ENCODE measurements around the gene PDS5B.

DNA sequence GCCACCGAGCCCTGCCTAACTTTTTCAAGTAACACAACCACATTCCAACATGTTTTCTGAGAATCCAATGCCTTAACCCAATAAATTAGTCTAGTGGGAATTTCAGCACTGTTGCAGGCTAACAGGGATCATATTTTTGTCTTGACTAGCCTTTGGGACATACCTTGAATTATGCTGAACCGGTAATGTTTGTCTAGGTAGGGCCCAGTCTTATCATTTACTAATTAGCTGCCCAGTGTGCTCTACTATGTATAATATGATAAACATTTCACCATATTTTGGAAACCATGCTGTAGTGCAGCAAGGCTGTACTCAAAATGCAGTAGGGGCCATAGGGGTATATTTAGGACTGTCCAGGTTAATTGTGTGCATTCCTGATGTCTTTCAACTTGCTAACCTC, 3.3 kb upstream of the PDS5B start:
- TF ChIP-seq EZH2 (IDR thresholded peaks at IDR 0.05; ENCODE audit: borderline replicate concordance, low read depth, low read length) = no peak
- TF ChIP-seq, protein P1, sequence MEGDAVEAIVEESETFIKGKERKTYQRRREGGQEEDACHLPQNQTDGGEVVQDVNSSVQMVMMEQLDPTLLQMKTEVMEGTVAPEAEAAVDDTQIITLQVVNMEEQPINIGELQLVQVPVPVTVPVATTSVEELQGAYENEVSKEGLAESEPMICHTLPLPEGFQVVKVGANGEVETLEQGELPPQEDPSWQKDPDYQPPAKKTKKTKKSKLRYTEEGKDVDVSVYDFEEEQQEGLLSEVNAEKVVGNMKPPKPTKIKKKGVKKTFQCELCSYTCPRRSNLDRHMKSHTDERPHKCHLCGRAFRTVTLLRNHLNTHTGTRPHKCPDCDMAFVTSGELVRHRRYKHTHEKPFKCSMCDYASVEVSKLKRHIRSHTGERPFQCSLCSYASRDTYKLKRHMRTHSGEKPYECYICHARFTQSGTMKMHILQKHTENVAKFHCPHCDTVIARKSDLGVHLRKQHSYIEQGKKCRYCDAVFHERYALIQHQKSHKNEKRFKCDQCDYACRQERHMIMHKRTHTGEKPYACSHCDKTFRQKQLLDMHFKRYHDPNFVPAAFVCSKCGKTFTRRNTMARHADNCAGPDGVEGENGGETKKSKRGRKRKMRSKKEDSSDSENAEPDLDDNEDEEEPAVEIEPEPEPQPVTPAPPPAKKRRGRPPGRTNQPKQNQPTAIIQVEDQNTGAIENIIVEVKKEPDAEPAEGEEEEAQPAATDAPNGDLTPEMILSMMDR (IDR thresholded peaks at IDR 0.05 in 2 of 3, conservative IDR thresholded peaks at IDR 0.05 in 1 of 3; ENCODE audit: insufficient read depth in 2 of 3, low read depth in 1 of 3, low read length in 3 of 3) = no peak
- TF ChIP-seq DPF2 (IDR thresholded peaks at IDR 0.05) = no peak
- no peak for TF ChIP-seq MAFK (IDR thresholded peaks at IDR 0.05; ENCODE audit: low read length)
- no peak for TF ChIP-seq ZNF354B (CRISPR knock-in tag; IDR thresholded peaks at IDR 0.05)
- TF ChIP-seq FOS (IDR thresholded peaks at IDR 0.05; ENCODE audit: extremely low read depth, insufficient read length) = no peak
- TF ChIP-seq FOXP1 (CRISPR knock-in tag; IDR thresholded peaks at IDR 0.05) = no peak
- no peak for TF ChIP-seq JUND (IDR thresholded peaks at IDR 0.05; ENCODE audit: borderline replicate concordance, low read depth, low read length)
- TF ChIP-seq JUND (tag; IDR thresholded peaks at IDR 0.05; ENCODE audit: borderline replicate concordance, low read depth, low read length) = no peak
- TF ChIP-seq CTBP1 (IDR thresholded peaks at IDR 0.05; ENCODE audit: borderline replicate concordance) = no peak
- no peak for TF ChIP-seq CBX5 (IDR thresholded peaks at IDR 0.05; ENCODE audit: borderline replicate concordance, low read depth)
- no peak for TF ChIP-seq ZNF174 (CRISPR knock-in tag; IDR thresholded peaks at IDR 0.05)
- TF ChIP-seq TBP (optimal IDR thresholded peaks at IDR 0.05; ENCODE audit: low read depth, low read length) = no peak
